ENCODE results near the gene SLC44A3.

Gene SLC44A3

DNA sequence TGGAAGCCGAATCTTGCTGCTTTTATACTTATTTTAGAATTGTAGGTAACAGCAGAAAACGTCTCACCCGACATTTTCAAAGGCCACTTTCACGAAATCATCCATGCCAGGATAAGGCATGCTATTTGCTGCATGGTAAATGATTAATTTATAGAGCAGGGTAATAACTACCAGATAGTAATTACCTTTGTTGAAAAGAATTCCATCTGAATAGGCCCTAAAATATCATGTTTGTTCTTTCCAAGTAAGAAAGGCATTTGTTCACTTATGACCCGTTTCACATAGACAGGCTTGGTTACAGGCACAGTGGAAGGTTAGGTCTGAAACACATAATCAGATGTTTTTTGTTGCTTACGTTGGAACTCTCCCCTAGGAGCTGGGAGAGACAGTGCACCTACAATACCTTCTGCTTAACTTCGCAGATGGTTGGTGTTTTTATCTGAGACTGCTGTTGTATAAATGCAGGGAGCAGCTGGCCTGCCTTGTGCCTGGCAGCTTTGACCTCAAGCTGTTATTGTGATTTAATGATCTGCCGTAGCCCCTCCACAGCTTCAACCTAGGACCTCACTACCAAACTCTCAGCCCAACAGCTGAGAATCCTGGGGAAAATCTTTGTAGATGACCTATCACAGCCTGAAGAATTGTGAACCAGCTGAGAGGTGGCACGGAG is 1.6 kb downstream of the SLC44A3 start:
- TF ChIP-seq CTCF (conservative IDR thresholded peaks at IDR 0.05) (no peak), ZFX (IDR thresholded peaks at IDR 0.05) (no peak)
- no peak overlapping the region for H3K27ac ChIP-seq

GRCh38 chr1:94823116-94823515 is 3.0 kb downstream of the SLC44A3 start:
- TF ChIP-seq CTCF (conservative IDR thresholded peaks at IDR 0.05) (no peak), ZFX (IDR thresholded peaks at IDR 0.05) (no peak)
- H3K27ac ChIP-seq: no peak overlapping the region

- H3K27ac ChIP-seq: no peak overlapping the region
- TF ChIP-seq CTCF (conservative IDR thresholded peaks at IDR 0.05): no peak
- TF ChIP-seq ZFX (IDR thresholded peaks at IDR 0.05): no peak
These were observed 5.8 kb downstream of the SLC44A3 start for GRCh38 chr1:94825936-94826335.

GRCh38 chr1:94827434-94827833 is 7.3 kb downstream of the SLC44A3 start:
- H3K27ac ChIP-seq: no peak overlapping the region
- TF ChIP-seq ZFX (IDR thresholded peaks at IDR 0.05) (no peak), CTCF (conservative IDR thresholded peaks at IDR 0.05) (no peak)

GRCh38 chr1:94828251-94828650 is 8.1 kb downstream of the SLC44A3 start:
- no peak overlapping the region for H3K27ac ChIP-seq
- TF ChIP-seq ZFX (IDR thresholded peaks at IDR 0.05): no peak
- TF ChIP-seq CTCF (conservative IDR thresholded peaks at IDR 0.05): no peak

GRCh38 chr1:94831641-94832040 is 11.5 kb downstream of the SLC44A3 start:
- H3K27ac ChIP-seq: no peak overlapping the region
- TF ChIP-seq ZFX (IDR thresholded peaks at IDR 0.05) (no peak), CTCF (conservative IDR thresholded peaks at IDR 0.05) (no peak)

GRCh38 chr1:94832446-94832845 is 12.3 kb downstream of the SLC44A3 start:
- H3K27ac ChIP-seq: no peak overlapping the region
- TF ChIP-seq CTCF (conservative IDR thresholded peaks at IDR 0.05): no peak
- no peak for TF ChIP-seq ZFX (IDR thresholded peaks at IDR 0.05)

Data from C4-2B (cell line).